HG03439 (cell line): ENCODE measurements around the gene TMEM120B.

ENCODE experiments used
- ATAC-seq: cut with Tn5 transposase; IDR thresholded peaks from one replicate; pipeline ENCODE4 v1.9.1; 2021; ENCODE audit warnings: mild to moderate bottlenecking, moderate library complexity; ENCODE audit not compliant: unreplicated experiment

The TMEM120B gene

DNA sequence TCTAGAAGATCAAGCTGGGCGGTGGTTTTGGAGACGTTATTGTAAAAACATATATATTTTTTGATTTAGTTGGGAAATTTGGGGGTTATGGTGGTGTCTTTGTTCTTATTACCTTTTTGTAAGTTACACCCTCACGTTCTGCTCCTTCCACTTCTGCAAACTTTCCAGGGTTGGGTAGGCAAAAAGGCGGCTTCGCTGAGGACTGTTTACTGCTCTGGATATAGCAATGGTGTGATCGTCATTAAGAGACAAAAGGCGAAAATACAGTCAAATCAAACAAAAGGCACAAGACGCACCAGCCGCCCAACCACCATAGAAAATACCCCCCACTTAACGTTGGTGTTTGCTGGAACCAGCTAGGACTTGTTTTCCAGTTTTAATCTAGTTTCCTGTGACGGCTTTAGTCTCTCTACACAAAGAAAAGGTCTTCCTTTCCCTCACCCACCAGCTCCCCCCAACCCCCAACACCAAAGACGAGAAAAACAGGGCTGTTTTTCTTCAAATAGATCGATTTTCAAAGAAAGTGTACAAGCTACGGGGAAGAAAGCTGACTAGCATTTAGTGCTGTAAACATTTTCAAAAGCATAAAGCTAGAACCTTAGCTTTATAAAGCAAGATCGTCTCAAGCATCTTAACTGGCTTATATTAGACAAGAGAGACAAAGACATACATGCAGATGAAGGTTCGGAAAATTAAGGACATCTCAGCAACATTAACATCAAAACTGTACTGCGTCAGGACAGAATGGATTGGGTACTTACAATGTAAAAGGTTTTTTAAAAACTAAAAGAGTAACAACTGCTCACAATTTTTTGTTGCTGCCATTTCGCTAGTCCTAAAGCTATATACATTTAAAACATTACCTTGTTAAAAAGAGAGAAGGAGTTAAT, 89.3 kb downstream of the TMEM120B start:
- no peak for ATAC-seq

DNA sequence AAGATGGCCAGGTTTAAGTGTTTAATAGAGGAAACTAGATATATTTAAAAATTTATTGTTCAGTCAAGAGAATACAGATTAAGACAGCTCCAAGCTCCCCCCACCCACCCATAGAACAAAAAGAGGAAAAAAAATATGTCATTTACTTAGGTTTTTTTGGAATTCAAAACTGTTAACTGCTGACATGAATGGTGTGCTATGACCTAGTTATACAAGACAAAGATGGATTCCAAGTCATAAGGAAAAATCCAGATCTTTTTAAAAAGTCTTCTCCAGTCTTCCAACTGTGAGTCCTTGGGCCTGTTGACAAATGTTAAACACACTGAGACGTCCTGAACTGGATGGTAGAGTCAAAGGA, 89.9 kb downstream of the TMEM120B start:
- no peak for ATAC-seq

DNA sequence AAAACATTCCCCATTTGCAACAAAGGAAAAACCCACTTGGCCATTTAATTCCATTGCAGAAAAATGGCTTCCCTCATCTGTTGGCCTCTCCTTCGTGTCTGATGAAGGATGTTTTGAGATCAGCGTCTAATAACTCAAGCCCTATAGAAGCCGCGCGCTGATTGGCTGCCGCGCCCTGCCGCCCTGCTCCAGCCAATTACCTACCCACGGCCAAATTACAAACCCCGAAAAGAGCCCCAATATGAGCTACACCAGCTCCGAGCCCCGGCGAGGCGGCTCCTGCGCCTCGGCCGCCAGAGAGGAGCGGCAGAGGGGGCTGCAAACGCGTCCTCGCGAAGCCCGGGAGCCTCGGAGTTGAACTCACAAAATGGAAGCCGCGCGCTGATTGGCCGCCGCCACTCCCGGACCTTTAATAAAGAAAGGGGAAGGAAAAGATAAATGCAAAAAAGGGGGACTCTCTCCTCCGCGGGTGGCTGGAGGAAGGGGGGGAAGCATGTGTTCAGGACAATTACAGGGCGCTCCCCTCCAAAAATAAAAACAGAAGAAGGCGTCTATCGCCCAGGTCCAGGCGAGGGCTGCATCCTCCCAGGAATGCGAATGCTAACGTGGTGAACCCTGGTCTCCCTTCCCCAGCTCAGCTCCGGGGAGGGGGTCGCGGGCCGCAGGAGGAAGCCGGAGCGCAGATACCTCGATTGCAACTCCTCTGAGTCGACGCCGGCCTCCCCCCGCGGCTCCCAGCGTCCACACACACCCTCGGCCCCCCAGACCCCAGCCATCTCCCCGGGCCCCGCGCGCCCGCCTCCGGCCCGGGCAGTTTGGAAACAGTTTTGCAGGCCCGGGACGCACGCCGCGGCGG, 90.5 kb downstream of the TMEM120B start:
- ATAC-seq = peak; percentile 32

DNA sequence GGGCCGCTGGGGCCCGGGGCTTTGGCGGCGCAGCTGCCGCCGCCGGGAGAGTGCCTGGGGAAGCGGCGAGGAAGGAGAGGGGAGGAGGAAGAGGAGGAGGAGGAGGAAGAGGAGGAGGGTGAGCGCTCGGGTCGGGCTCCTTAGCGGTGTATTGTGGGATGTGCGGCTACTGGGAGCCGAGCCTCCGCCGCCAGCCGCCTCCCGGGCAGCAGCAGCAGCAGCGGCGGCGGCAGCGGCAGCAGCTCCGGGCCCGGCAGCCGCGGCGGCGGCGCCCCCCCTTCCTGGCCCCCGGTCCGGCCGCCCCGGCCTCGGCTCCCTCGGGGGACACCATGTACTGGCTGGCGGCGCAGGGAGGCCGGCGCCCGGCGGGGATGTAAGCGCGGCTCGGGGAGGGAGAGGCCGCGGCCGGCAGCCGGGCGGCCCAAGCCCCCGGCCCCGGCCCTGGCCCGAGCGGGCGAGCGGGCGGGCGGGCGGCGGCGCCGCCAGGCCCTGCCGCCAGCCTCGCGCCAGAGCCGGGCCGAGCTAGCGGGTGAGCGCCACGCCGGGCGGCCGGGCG, 91.4 kb downstream of the TMEM120B start, which contains the start of gene SETD1B:
Gene SETD1B (plus strand): TSS at position 149 of the 556 bp plus-strand sequence. CDS start 729 bp downstream, outside the sequence.
- ATAC-seq = no peak

DNA sequence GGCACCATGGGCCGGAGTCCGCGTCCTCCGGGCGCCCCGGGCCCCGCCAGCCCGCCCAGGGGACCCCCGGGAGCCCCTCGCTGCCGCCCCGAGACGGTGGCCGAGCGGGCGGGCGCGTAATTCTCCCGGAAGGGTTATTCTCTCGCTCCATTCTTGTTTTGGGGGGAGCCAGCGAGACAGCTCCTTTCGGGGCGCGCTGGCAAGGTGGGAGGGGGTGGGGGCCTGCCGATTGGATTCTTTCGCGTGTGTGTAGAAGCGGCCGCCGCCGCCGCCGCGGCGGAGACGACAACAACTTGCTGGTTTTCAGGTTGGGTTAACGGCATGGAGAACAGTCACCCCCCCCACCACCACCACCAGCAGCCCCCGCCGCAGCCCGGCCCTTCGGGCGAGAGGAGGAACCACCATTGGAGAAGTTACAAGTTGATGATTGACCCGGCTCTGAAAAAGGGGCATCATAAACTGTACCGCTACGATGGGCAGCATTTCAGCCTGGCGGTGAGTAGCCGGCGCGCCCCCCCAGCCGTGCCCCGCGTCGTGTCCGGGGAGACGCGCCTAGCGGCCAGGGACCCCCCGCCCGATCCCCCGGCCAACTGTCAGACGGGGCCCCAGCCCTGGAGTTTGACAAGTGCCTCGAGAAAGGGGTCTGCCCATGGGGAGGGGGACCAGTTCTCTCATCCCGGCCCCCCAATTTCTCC, 92.0 kb downstream of the TMEM120B start:
- ATAC-seq = no peak

DNA sequence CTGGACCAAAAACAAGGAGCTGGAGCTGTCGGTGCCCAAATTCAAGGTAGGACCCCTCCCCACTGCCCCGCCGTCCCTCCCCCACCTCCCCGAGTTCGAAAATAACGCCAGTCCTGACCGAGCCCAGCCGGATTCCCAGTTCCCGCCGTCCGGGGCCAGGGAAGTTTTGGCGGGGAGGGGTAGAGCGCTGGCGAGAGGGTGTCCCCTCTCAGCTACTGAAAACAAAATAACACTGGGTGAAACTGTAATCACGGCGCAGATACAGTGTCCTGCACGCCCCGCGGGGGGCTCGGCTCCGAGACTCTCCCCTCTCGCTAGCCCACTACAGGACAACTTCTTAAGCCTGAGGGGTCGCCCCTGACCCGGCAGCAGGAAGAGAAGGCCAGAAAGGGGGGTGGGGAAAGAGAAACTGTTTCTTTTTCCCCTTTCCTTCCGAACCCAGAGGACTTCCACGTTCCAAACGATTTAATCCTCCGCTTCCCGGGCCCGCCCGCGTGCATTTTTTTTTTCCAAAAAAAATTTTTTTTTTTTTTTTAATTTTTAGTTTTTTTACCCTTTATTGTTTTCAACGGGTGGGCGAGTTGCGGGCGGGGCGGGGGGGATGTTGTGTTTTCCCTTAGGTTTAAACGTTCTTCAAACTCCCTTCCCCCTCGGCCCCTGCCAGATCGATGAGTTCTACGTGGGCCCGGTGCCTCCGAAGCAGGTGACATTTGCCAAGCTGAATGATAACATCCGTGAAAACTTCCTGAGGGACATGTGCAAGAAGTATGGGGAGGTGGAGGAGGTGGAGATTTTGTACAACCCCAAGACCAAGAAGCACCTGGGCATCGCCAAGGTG, 92.8 kb downstream of the TMEM120B start:
- no peak for ATAC-seq

DNA sequence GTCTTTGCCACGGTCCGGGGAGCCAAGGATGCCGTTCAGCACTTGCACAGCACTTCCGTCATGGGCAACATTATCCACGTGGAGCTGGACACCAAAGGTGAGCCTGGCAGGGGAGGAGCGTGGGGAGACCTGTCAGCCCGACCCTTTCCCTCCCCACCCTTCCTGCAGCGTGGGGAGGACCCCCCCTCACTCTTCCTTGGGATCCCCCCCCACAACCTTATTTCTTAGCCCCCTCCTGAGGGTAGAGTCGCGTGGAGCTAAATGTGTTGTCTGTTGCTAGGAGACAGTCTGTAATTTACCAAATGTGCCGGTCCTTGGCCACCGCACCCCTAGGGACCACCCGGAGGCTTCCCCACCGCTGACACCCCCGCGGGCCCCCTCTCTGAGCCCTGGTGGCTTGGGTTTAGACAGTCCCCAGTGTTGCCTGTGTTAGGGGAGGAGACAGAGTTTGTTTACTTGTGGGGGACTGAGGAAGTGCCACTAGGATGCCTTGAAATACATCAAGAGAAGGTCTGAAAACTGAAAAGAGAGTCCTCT, 93.5 kb downstream of the TMEM120B start:
- ATAC-seq = no peak

DNA sequence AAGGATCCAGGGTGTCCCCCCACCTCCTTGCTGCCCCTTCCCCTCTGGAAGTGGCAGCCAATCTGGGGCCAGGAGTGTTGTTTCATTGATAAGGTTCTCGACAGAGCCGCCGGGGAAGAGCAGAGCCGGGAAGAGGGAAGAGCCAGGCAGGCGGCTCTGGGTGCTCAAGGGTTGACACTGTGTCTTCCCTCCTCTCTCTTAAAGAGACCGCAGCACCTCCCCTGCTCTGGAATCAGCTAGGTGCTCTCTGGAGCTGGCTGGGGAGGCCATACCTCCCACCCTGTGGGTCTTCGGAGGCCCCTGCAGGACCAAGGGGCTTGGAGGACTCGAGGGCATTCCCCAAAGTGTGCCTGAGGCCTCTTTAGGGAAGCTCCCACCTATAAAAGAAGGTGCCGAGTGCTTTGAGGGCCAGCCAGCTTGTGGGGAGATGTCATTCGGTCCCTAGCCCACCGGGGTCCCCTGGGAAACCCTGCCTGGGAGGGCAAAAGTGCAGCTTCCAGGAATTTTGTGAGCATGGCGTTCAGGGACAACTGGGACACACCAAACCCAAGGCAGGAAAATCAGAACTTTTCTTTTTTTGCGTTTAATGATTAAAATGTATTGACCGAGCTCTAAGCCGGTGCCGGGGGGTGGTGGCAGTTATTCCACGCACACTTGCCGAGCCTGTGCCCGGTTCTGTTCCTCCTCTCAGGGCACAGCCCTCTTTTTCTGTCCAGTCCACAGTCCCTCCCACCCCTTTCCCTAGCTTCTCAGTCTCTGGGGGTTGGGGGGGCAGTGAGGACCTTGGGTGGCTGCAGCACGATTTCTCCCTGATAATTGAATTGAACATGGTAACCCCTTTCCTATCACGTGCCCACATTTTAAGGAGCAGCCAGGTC, 94.2 kb downstream of the TMEM120B start:
- no peak for ATAC-seq

DNA sequence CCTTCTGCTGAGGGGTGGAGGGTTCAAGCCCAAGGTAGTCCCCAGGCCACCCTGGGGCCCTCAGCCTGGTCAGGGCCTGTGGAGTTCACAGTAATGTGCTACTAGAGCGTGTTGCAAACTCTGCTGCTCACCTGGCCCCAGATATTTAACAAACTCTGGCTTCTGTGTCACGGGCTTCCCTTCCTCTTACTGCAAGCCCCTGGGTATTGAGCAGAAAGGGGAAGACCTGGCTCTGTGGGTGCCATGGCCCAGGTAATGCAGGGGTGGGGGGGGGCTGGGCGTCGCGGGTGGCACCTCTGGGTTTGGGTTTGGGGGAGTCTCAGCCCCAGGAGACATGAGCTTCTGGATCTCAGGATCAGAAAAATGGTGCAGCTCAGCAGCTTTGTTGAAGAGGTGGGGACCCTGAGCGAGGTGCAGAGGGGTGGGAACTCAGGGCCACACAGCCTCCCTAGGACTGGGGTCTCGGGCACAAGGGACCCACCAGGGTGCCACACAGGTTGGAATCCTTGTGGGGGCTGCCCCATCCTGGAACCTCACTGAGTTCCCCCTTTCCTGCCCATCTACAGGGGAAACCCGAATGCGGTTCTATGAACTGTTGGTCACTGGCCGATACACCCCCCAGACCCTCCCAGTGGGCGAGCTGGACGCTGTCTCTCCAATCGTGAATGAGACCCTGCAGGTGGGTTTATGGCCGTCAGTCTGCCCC, 95.2 kb downstream of the TMEM120B start:
- no peak for ATAC-seq

DNA sequence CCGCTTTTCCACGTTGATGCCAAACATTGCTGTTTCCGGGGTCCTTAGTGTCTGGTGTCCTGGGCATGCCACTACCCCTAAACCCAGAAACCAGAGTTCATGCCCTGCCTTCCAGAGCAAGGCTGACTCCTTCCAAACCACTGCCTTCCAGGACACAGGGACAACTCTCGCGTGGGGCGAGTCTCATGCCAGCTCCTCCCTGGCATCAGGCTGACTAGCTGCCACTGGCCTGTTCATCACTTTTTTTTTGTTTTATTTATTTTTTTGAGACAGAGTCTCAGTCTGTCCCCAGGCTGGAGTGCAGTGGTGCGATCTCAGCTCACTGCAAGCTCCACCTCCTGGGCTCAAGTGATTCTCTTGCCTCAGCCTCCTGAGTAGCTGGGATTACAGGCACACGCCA, 96.1 kb downstream of the TMEM120B start:
- ATAC-seq = no peak

DNA sequence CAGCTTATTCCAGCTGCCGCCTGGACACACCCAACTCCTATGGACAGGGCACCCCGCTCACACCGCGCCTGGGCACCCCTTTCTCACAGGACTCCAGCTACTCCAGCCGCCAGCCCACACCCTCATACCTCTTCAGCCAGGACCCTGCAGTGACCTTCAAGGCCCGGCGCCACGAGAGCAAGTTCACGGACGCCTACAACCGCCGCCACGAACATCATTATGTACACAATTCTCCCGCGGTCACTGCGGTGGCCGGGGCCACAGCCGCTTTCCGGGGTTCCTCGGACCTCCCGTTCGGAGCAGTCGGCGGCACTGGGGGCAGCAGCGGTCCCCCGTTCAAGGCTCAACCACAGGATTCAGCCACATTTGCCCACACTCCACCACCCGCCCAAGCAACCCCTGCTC, 97.2 kb downstream of the TMEM120B start:
- ATAC-seq = no peak

DNA sequence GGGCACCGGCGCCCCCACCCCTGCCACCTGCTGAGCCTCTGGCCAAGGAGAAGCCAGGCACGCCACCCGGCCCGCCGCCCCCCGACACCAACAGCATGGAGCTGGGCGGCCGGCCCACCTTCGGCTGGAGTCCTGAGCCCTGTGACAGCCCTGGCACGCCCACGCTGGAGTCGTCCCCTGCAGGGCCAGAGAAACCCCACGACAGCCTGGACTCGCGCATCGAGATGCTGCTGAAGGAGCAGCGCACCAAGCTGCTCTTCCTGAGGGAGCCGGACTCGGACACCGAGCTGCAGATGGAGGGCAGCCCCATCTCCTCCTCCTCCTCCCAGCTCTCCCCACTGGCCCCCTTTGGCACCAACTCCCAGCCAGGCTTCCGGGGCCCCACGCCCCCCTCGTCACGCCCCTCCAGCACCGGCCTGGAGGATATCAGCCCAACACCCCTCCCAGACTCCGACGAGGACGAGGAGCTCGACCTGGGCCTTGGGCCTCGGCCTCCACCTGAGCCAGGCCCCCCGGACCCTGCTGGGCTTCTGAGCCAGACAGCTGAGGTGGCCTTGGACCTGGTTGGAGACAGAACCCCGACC, 97.8 kb downstream of the TMEM120B start:
- no peak for ATAC-seq

DNA sequence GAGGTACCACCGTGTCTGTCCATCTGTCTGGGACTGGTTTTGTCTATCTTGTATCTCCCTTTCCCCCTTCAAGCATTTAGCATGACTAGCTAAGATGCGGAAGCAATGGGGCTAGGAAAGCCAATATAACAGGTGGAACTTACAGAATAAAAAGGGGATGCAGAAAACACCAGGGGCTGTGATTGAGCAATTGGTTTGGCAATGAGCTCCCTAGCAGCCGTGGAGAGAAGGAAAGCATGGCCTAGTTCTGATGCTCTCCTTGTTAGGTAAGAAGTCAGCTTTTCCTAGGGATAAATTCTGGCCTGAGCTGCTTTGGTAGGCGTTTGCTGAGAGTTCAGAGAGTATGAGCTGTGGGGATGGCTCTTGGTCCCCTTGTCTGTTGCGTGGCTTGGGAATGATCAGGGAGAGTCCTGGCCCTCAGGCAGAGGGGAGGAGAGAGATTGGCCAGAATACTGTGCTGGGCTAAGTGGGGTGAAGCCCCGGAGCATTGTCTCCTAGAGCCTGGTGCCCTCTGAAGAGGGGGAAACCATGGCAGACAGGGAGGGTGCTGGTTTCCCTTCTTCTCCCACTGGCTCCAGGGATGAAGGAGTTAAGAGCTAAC, 98.4 kb downstream of the TMEM120B start:
- no peak for ATAC-seq

DNA sequence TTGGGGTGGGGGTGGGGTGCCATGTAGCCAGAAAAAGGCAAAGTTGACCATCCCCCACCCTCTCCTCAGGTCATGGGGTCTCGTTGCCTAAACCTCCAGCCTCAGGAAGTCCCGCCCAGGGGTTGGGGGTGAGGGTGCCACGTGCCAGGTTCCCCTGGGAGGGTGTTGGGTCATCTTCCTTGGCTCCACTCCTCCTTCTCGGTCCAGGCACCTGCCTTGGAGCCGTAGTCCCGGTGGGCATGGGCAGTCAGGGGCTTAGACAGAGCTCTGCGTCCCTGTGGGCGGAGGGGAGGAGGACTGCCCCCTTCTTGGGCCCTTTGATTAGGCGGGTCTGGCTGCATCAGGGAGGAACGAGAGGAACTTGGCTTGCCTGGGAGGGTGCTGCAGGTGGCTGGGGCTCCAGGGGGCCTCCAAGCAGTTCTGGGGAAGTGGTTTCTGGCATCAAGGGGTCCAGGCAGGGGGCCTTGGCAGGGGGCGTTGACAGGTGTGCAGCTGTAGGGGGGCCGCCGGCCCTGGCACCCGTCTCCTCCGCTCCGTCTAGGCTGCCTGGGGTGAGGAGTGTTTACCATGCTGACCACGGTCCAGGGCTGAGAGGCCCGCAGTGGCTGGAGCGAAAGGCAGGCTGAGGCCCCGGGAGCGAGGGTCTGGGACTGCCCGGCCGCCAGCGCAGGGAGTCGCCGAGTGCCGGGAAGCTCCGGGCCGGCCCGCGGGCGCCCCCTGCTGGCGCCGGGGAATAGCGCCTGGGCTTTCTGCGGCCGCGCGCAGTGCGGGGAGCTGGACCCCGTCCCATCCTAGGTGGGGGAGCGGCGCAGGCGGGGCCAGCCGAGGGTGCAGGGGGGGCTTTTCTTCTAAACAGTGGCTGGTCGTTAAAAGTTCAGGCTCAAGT, 99.1 kb downstream of the TMEM120B start:
- ATAC-seq = peak; percentile 52

DNA sequence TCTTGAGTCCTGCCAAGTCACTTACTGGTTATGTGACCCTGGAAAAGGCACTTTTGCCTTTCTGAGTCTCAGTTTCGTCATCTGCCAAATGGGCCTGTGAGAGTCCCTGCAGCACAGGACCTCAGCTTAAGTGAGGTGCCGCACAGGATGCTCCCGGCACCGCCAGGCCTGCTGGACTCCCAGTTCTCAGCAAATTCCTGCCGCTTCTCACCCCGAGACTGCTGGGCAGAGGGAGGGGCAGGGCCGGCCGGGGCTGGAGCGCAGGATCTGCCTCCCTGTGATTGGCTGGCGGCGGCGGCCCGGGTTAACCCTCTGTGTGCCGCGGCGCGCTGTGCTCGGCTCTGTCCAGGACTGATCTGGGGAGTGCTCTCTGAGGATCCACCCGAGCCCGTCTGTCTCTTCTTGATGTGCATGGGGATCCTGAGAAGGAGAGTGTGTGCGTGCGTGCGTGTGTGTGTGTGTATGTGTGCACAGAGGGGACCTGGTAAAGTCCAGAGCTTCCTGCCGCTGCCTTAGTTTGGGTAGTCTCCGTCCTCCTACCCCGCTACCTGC, 99.8 kb downstream of the TMEM120B start:
- ATAC-seq = no peak
